HG02763 (cell line): ENCODE measurements around the gene PAX5.

Source experiments
- ATAC-seq: cut with Tn5 transposase; IDR thresholded peaks from one replicate; pipeline ENCODE4 v1.9.1; 2021; ENCODE audit warnings: mild to moderate bottlenecking, moderate library complexity; ENCODE audit not compliant: unreplicated experiment

The PAX5 gene

GRCh38 chr9:36840898-36841536 lies 193.1 kb downstream of the PAX5 start:
- ATAC-seq: no peak

DNA sequence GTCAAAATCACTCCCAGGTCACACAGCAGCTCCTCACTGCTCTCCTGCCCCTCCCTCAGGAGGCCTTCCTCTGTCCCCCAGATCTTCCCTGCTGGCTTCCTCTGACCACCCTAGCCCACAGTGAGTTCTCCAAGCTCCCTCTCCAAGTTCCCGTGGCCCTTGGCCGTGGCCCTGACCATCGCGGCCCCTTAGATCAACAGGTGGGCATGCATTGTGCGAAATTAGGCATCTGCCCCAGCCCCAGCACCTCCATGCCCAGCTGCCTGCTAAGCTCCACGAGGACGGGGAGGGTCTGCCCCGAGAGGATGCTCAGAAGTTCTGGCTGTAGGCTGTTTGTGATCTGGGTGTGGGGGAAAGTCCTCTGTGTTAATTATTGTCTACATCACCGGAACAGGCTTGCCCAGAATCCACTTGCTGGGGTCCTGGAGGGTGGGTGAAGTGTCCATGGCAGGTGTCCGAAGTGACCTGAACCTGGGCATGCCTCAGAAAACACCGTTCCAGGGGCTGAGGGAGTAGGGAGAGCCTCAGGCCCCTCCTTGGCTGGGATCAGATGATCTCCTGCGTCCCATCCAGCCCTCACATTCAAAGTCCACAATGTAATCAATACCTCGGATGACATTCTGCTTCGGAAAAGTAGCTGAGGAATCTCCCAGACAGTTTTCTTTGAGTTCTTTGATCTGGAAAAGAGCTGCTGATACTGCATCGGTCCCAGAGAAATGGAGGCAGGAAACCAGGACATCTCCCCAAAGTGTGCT lies 194.8 kb downstream of the PAX5 start:
- no peak for ATAC-seq

DNA sequence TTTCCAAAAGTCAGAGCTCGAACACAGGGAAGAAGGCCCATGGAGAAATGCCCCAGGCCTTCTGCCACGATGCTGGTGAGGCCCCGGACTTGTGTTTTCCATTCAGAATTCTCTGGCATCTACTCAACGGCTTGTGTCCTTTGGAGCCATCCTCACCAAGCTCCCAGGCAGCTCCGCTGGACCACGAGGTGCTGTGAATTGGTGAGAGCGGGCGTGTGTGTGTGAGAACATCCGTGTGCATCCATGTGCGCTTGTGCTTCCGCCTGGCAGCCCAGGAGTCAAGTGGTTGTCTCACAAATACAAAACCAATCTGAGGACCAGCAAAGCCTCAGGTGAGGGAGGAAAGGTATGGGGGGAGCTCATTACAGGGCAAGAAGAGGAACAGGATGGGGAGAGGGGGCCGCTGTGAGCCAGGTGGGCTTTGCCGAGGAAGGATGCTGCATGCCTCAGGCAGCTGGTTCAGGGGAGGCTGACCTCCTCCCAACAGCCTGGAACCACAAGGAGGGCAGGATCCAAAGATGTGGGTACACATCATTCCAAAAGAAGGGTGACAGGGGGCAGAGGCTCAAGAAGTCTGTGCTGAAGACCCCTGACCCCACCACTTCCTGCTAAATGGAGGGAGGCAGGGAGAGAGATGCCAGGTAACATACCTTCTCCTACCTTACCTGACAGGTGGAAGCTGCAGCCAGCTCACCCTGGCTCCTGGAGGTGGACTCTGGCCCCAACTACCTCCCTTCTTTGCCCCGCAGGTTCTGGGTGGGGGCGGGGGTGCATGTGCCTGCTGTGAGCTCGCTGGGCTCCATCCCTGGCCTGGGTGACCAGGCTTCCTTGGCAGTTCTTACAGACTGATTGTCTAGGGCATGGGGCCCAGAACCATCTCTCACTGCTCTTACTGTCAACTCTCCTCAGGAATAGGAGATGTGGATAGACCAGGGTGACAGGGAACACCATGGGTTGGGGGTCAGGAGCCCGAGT lies 196.3 kb downstream of the PAX5 start:
- no peak for ATAC-seq

DNA sequence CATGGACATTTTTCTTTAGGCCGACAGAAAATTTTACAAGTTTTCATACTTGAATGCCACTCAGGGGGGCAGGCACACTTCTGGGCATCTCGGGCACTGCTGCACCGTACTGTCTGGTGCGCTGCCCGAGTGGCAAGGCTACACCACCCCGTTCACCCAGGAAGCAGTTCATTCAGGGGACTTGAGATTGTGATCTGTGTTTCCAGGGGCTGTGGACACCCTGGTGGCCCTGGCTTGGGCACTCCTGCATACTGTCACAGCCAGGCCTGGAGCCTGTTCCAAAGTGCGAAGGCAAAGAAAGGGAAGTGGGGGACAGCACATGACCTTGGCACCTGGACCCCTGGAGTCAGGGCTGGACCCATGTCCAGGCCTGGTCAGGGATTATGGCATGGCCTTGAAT lies 197.6 kb downstream of the PAX5 start:
- no peak for ATAC-seq

GRCh38 chr9:36835271-36835996 lies 198.6 kb downstream of the PAX5 start:
- ATAC-seq: no peak

GRCh38 chr9:36834736-36835135 lies 199.3 kb downstream of the PAX5 start:
- ATAC-seq: no peak

- no peak for ATAC-seq
Observed at GRCh38 chr9:36833954-36834353, 200.1 kb downstream of the PAX5 start.

DNA sequence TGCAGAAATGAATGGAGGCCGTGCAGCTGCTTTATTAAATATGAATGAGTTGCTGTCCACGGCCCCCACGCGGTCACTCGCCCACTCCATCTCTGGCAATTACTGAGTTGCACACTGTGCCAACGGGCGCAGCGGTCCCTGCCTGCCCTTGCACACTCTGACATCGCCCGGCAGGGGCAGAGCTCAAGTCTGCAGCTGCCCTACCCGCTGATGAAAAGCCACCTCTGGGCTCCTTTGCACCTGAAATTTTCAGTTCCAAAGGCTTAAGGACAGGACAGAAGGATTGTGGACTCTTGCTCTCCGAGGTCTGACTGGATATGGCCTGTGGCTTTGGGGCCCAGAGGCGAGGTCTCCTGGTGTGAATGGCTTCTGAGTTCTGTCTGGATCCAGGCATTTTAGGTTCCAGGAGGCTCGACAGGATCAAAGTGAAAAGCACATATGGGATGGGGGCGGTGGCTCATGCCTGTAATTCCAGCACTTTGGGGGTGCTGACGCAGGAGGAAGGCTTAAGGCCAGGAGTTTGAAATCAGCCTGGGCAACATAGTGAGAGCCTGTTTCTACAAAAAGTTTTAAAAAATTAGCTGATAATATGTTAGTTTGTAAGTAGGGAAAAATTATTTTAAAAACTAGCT lies 201.8 kb downstream of the PAX5 start:
- ATAC-seq: no peak

DNA sequence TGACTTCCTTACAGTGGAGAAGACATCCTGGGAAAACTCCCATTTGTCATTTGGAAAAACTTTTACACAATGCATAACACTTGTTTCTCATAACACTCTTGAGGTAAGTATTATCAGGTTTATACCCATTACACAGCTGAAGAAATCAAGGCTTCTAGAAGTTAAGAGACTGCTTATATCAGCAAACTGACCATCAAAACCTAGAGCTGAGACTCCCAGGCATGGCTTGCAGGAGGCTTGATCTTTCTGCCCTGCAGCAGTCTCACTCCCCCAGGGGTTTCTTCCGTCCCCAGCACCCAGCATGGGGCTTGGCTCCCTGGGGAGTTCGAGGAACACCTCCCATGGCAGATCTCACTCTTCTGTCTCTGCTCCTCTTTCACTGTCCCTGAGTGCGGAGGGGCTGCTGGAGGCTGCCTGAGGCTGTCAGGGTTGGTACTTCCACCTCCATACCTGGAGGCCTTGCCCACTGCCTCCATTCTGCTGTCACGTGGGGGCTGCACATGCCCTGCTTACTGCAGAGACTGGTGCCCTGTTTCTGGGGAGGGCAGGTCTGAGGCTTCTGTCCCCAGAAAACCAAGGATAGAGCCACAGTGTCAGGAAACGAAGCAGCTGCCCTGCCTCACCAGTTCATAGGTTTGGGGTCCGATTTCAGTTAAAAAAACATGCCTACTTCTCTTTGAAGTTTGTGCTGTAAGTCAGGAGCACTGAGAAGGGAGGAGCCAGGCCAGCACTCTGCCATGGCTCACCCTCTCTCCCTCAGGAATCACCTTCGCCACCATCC lies 202.5 kb downstream of the PAX5 start:
- ATAC-seq: no peak

GRCh38 chr9:36828611-36829013 lies 205.5 kb downstream of the PAX5 start:
- no peak for ATAC-seq

DNA sequence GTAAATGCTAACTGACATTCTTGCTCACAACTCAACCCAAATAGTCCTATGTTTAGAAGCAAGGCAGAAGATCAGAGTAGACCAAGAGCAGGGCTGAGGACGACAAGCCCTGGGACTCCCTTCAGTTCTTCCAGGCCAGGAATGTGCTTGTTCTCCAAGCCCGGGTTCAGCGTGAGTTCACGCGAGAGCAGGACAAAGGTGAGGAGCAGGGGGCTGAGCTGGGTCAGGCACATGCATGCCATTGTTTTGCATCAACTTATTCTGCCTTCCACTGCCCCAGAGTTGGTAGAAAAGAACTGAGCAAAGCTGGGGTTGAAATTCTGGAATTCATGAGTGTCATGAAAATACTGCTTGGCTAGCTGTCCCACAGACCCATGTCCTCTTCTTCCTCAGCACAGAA lies 206.5 kb downstream of the PAX5 start:
- ATAC-seq: no peak

GRCh38 chr9:36826581-36826980 lies 207.5 kb downstream of the PAX5 start:
- no peak for ATAC-seq

GRCh38 chr9:36825179-36825578 lies 208.9 kb downstream of the PAX5 start:
- no peak for ATAC-seq

DNA sequence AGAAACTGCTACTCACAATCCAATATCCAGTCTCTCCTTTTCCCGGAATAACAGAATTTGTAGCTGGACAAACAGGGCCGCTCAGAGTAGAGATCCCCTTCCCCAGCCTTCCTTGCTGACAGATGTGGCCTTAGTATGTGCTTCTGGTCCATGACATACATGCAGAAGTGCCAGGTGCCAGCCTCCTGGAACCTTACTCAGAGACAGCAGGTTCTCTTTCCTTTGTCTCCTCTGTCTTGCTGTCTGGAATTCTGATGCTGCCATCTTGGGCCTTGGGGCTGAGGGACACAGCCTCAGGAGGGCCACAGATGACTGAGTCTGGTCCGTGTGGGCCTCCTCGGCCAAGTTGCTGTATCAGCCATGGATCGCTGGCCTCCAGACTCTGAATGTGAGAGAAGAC lies 210.1 kb downstream of the PAX5 start:
- ATAC-seq: no peak

- no peak for ATAC-seq
Observed at GRCh38 chr9:36823466-36823865, 210.6 kb downstream of the PAX5 start.

GRCh38 chr9:36822201-36822600 lies 211.9 kb downstream of the PAX5 start:
- no peak for ATAC-seq

DNA sequence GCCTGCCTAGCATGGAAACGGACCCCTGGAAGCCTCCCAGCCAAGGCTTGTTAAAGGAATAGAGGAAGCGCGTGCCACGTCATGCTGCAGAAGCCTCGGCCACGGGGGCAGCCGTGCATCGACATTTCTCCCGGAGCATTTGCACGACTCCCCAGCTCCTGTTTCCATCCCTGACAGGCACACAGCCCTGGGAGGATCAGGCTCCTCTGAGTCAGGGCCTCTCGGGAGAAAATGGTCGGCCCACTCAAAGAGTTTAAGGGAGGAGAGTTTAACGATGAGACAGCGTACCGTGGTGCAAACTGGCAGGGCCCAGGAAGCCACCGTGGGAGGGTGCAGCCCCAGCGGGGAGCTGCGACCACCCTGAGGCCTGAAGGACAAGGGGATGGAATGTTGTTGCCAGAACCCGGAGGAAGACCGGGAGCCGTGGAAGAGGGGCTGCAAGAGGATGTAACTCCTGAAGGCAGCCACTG lies 213.6 kb downstream of the PAX5 start:
- no peak for ATAC-seq

GRCh38 chr9:36818965-36819870 lies 214.8 kb downstream of the PAX5 start:
- no peak for ATAC-seq
